ENCODE results near the gene OLFML3. TPM values are rescaled to one million over a fixed set of nuclear protein-coding genes. Genes with fewer than 3 reads are reported as not detected.

Gene OLFML3
- total RNA-seq, 1 donor from 2014 or later = 37.0 TPM

- no peak for TF ChIP-seq CTCF (IDR thresholded peaks at IDR 0.05)
- Mint-ChIP-seq H3K27ac (ENCODE audit: unreplicated experiment) (peak overlapping the region; percentile 11), H3K27me3 (ENCODE audit: unreplicated experiment) (no peaks in the 10 kb centered on the region), H3K36me3 (ENCODE audit: unreplicated experiment) (no peaks in the 10 kb centered on the region), H3K4me3 (ENCODE audit: unreplicated experiment) (no peak overlapping the region), H3K4me1 (ENCODE audit: unreplicated experiment) (peaks cover 33% of the 10 kb centered on the region), H3K9me3 (ENCODE audit: unreplicated experiment) (no peaks in the 10 kb centered on the region)
- DNase-seq (ENCODE audit: extremely low spot score, unreplicated experiment) = no peak
Observed at GRCh38 chr1:114026797-114027196, 47.5 kb downstream of the OLFML3 start.

Other genes starting within 250 kb of the OLFML3 start
- 25.8 and 30.4 TPM in 2 replicates for gene PHTF1, start 220.0 kb upstream of the OLFML3 start, total RNA-seq
- gene RSBN1, start 167.0 kb upstream of the OLFML3 start, total RNA-seq = 15.2 and 17.0 TPM in 2 replicates
- not detected in 2 replicates for gene PTPN22, start 107.8 kb upstream of the OLFML3 start, total RNA-seq
- gene BCL2L15, start 91.9 kb upstream of the OLFML3 start, total RNA-seq = 0.81 and 1.6 TPM in 2 replicates
- 15.3 and 19.7 TPM in 2 replicates for gene AP4B1, start 74.7 kb upstream of the OLFML3 start, total RNA-seq
- 8.6 and 10.0 TPM in 2 replicates for gene DCLRE1B, start 74.1 kb upstream of the OLFML3 start, total RNA-seq
- gene HIPK1, start 50.1 kb upstream of the OLFML3 start, total RNA-seq = 61.1 and 62.5 TPM in 2 replicates
- gene SYT6, start 174.4 kb downstream of the OLFML3 start, total RNA-seq = not detected in 2 replicates